Measurements from ENCODE around the gene MAB21L2.
"Not testable (repeated sequence)": the region's sequence is repeated elsewhere in the genome, so short reads cannot be mapped to it uniquely, and the experiment has no call there.

DNA sequence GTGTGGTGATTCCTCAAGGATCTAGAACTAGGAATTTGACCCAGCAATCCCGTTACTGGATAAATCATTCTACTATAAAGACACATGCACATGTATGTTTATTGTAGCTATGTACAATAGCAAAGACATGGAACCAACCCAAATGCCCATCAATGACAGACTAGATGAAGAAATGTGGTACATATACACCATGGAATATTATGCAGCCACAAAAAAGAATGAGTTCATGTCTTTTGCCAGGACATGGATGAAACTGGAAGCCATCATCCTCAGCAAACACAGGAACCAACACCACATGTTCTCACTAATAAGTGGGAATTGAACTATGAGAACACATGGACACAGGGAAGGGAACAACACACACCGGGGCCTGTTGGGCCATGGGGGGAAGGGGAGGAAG is 17.0 kb upstream of the MAB21L2 start:
- TF ChIP-seq, protein P1, sequence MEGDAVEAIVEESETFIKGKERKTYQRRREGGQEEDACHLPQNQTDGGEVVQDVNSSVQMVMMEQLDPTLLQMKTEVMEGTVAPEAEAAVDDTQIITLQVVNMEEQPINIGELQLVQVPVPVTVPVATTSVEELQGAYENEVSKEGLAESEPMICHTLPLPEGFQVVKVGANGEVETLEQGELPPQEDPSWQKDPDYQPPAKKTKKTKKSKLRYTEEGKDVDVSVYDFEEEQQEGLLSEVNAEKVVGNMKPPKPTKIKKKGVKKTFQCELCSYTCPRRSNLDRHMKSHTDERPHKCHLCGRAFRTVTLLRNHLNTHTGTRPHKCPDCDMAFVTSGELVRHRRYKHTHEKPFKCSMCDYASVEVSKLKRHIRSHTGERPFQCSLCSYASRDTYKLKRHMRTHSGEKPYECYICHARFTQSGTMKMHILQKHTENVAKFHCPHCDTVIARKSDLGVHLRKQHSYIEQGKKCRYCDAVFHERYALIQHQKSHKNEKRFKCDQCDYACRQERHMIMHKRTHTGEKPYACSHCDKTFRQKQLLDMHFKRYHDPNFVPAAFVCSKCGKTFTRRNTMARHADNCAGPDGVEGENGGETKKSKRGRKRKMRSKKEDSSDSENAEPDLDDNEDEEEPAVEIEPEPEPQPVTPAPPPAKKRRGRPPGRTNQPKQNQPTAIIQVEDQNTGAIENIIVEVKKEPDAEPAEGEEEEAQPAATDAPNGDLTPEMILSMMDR (IDR thresholded peaks at IDR 0.05; ENCODE audit: low read length): not testable (repeated sequence)
- not testable (repeated sequence) for TF ChIP-seq EZH2 (IDR thresholded peaks at IDR 0.05; ENCODE audit: borderline replicate concordance, low read length)
